NCI-H1092 treated with DMSO at 0.1 percent for 48 hours (cell line): Measurements from ENCODE around the gene CNTNAP2.
"Not testable (repeated sequence)": the region's sequence is repeated elsewhere in the genome, so short reads cannot be mapped to it uniquely, and the experiment has no call there.

Experiments
- DNase-seq: peaks from one replicate; lab custom pipeline; 2025; lab: John Stamatoyannopoulos, UW

Gene CNTNAP2

GRCh38 chr7:148262721-148263229, 2146.2 kb downstream of the CNTNAP2 start:
- peak; percentile 51 for DNase-seq

GRCh38 chr7:148264933-148265557, 2148.4 kb downstream of the CNTNAP2 start:
- peak; percentile 53 for DNase-seq

DNA sequence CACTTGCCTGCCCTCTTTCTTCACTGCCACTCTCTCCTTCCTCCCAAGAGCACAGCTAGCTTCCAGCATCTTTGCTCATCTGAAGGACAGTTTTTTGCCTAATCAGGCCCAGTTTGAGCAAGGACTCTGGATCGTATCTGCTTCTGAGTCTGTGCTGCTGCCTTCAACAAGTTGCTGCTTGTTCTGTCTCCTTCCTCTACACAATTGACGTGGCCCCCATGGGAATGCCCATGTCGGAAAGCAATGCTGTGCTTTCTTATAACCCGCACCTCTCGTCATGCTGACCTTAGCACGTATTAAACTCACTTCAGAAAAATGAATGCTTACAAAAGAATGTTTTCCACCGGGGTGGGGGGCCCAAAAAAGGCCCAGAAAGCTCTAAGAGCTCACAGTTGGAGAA, 2149.3 kb downstream of the CNTNAP2 start:
- no peak for DNase-seq

- no peak for DNase-seq
These were observed 2150.2 kb downstream of the CNTNAP2 start for GRCh38 chr7:148266795-148267194.

DNA sequence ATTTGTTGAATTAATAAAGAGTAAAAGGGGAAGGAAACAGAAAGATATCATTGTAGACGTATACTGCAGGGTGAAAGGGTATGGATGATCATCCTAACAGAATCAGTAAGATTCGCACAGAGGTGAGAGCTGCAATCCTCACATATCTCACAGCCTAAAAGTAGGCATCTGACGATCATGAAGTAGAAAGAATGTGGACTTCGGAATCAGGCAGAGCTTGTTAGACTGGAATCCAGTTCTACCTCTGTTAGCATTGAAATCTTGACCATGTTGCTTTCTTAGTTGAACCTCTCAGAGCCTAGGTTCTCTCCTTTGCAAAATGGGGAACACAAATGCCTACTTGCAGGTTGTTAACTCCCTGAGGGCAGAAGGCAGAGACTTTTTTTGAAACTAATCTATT, 2154.0 kb downstream of the CNTNAP2 start:
- DNase-seq, result no peak

GRCh38 chr7:148274118-148274517, 2157.5 kb downstream of the CNTNAP2 start:
- no peak for DNase-seq

- DNase-seq, result no peak
These were observed 2158.8 kb downstream of the CNTNAP2 start for GRCh38 chr7:148275359-148275890.

DNA sequence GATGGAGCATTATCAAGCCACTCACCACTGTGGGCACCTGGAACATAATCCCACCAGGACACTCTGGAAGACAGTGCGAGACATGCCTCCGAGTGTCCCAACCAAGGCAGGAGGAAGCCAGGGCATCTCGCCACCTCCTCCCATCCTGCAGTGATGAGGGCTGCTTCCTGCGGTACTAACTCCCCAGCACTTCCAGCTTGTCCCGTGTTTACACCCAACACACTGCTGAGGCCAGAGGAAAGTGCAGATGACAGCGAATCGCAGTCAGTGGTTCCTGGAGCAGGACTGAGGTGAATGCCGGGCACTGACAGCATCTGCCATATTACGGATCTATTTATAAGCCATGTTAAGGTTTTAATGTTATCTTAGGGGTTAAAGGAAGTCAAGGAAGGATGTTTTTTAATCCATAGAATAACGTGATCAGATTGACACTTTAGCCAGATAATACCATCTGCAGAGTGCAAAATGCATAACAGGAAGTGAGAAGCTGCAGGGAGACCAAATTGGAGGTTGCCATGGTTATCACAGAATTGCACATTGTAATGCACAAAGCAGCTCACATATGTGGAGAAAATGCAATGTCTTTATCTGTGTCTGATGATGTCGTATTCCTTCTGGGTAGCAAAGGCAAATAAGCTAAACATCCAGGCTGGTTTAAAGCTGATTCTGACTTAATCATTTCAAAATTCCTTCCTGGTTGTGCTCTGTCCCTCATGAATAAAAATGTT, 2159.9 kb downstream of the CNTNAP2 start:
- DNase-seq, result no peak

DNA sequence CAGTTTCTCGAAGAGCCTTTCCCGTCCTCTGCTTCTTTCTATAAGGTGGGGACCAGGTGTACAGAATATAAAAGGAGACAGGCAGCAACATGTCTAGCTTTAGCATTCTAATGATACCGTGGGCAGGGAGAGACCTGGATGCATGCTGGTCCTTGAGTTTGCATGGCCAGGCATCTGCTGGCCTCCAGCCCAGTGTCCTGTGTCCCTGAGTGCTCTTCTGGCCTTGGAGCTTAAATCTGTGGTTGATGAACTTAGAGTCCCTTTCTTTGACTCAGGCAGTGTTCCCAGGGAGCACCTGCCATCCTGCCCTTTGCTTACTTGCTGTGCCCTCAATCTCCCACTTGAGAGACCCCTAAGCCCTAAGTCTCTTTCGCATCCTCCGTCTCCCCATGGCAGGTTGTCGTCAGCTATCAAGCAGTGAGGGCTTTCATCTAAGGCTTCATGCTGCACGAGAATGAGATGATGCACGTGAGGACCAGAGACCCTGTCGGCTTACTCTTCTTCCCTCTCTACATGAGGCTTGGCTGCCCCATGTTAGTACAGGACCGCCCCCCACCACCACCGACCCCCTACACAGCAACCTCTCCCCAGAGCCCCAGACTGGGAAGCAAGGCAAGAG, 2160.6 kb downstream of the CNTNAP2 start:
- DNase-seq, result no peak

- peak; percentile 37 for DNase-seq
These were observed 2169.5 kb downstream of the CNTNAP2 start for GRCh38 chr7:148286150-148286549.

GRCh38 chr7:148287538-148287937, 2170.9 kb downstream of the CNTNAP2 start:
- no peak for DNase-seq

- DNase-seq, result no peak
These were observed 2172.1 kb downstream of the CNTNAP2 start for GRCh38 chr7:148288592-148289151.

GRCh38 chr7:148289630-148290029, 2173.0 kb downstream of the CNTNAP2 start:
- DNase-seq, result no peak

DNA sequence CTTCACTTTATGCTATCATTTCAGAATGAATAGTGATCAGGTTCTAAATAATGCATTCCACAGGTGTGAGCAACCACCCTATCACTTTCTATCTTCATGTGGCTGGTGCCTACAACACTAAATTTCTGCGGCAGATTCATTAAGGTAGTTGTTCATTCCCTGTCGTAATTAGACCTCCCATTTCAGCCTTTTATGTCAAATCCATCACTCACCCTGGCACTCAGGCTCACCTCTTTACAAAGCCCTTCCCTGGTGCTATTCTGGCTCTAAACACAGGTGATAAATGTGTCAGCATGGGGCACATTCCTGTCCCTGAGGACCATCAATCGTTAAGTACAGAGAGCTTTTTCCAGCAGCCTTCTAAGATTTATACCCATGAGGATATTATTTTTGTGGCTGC, 2173.9 kb downstream of the CNTNAP2 start:
- no peak for DNase-seq

DNA sequence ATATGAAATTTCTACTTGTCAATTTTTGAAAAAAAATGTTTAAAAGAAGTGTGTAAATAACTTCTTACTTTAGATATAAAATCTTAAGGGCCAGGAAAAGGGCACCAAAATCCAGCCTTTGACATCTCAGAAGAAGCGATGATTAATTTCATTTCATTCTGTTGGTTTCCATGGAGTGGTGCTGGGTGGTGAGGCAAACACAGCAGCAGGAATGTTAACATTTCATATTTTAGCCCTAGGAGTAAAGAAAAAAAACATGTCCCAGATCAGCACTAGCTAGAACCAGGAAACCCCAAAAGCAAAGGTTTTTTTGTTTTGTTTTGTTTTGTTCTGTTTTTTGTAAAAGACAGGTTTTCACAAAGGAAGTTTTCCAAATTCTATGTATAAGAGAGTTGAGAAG, 2175.2 kb downstream of the CNTNAP2 start:
- no peak for DNase-seq

GRCh38 chr7:148296994-148297644, 2180.5 kb downstream of the CNTNAP2 start:
- DNase-seq, result no peak

GRCh38 chr7:148298768-148299167, 2182.2 kb downstream of the CNTNAP2 start:
- DNase-seq, result not testable (repeated sequence)

GRCh38 chr7:148299350-148300276, 2183.0 kb downstream of the CNTNAP2 start:
- DNase-seq, result no peak

- DNase-seq, result not testable (repeated sequence)
These were observed 2185.8 kb downstream of the CNTNAP2 start for GRCh38 chr7:148302436-148302835.

DNA sequence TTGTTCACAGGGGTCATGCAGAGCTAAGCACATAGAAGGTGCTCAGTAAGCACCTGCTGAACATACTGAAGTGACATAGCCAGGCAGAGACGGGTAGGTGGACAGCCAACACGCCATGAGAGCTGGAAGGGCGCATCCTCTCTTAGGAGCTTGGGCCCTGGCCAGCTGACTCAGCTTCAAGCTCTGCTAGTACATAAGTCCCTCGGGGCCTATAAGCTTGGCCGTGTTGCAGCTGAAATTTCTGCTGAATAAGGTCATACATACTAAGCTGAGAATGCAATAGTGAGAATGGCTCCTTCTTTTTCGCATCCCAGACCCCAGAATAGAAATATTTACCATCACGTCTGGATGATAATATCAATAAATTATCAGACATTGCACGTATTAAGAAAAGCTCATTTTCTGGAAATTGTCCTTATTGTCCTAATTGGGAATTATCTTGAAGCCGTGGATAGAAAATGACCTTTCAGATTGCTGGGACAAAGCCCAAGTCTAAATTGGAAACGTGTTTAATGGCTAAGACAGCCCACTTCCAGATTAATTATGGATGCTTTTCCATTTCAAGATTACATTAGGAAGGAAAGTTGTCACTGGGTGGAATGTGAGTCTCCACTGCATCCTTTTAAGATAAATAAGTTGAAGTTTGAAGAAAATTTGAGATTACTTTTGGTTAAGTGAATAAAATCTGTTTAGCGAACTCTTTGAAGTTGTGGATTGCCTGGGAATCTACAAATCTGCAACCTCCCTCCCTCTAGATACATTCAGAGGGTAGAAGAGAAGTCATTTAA, 2186.9 kb downstream of the CNTNAP2 start:
- peak; percentile 39 for DNase-seq
